Sigmoid colon (tissue), 4 donors: ENCODE results near the gene PSG6.
"Not testable (repeated sequence)": the region's sequence is repeated elsewhere in the genome, so short reads cannot be mapped to it uniquely, and the experiment has no call there.

ENCODE experiments used
- POLR2AphosphoS5 ChIP-seq, 4 donors: sonication (generic); formaldehyde crosslinking; IDR thresholded peaks; one replicate each; pipeline ENCODE4 v1.6.1; 2017; ENCODE audit warnings: antibody characterized with exemption in 4 of 4
- TF ChIP-seq, protein P1 (sequence below), 4 experiments: fragments of 450-650 bp in 3 of 4; fragments of 200-600 bp in 1 of 4; IDR thresholded peaks; one replicate each; pipeline ENCODE4 v1.5.1; 2016 to 2019; ENCODE audit warnings: antibody characterized with exemption in 4 of 4, mild to moderate bottlenecking in 3 of 4, moderate library complexity in 2 of 4

DNA sequence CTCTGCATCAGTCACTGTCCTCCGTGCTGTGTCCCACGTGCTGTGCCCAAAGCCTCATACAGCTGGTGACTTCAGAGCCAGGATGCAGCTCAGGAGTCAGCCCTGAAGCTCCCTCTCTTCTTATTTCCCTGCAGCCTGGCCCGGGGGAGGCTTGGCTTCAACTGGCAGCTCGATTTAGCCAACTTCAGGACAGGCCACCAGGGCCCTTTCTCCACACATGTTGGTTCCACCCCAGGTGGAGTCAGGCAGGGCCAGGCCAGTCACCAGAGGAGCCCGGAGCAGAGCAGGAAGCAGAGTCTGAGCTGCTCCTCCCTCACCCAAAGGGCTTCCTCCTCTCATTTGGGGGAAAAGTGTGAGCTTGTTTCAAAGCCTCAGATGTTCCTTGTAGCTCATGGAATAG, 11.5 kb downstream of the PSG6 start:
- TF ChIP-seq, protein P1, sequence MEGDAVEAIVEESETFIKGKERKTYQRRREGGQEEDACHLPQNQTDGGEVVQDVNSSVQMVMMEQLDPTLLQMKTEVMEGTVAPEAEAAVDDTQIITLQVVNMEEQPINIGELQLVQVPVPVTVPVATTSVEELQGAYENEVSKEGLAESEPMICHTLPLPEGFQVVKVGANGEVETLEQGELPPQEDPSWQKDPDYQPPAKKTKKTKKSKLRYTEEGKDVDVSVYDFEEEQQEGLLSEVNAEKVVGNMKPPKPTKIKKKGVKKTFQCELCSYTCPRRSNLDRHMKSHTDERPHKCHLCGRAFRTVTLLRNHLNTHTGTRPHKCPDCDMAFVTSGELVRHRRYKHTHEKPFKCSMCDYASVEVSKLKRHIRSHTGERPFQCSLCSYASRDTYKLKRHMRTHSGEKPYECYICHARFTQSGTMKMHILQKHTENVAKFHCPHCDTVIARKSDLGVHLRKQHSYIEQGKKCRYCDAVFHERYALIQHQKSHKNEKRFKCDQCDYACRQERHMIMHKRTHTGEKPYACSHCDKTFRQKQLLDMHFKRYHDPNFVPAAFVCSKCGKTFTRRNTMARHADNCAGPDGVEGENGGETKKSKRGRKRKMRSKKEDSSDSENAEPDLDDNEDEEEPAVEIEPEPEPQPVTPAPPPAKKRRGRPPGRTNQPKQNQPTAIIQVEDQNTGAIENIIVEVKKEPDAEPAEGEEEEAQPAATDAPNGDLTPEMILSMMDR (IDR thresholded peaks at IDR 0.05) = not testable (repeated sequence)
- not testable (repeated sequence) for TF ChIP-seq POLR2AphosphoS5 (IDR thresholded peaks at IDR 0.05)
